Gastrocnemius medialis (tissue), 4 donors: Measurements from ENCODE around the gene CCDC85C. TPM values are rescaled to one million over a fixed set of nuclear protein-coding genes. Genes with fewer than 3 reads are reported as not detected.

ENCODE experiments used
- ATAC-seq, 2 donors: fragments of 150-250 bp; one replicate each; pipeline ENCODE4 v1.9.1; 2016
- DNase-seq, 2 donors: peaks; one replicate each; pipeline ENCODE4 v3.0.0-alpha.2; 2019
- H3K27ac ChIP-seq, 4 donors: fragments of 200-600 bp; sonication (generic); 1 replicate in 1 of 4; 2 replicates in 3 of 4; pipeline ENCODE4 v1.5.1; 2016 to 2018; ENCODE audit warnings: mild to moderate bottlenecking in 2 of 4, moderate library complexity in 1 of 4
- H3K27me3 ChIP-seq, 3 donors: fragments of 200-600 bp; sonication (generic) in 2 of 3; 1 replicate in 1 of 3; 2 replicates in 2 of 3; pipeline versions ENCODE4 v1.5.1 to v1.6.0; 2016 to 2019; ENCODE audit warnings: mild to moderate bottlenecking in 1 of 3, moderate library complexity in 1 of 3
- H3K36me3 ChIP-seq, 2 donors: fragments of 200-600 bp; sonication (generic) in 1 of 2; one replicate each; pipeline ENCODE4 v1.5.1; 2017 to 2018
- H3K4me1 ChIP-seq, 2 donors: fragments of 200-600 bp; sonication (generic) in 1 of 2; one replicate each; pipeline ENCODE4 v1.5.1; 2016 to 2017; ENCODE audit warnings: mild to moderate bottlenecking in 2 of 2
- H3K4me3 ChIP-seq, 4 donors: fragments of 200-600 bp; sonication (generic) in 3 of 4; 1 replicate in 1 of 4; 2 replicates in 3 of 4; pipeline ENCODE4 v1.5.1; 2016 to 2019; ENCODE audit warnings: mild to moderate bottlenecking in 2 of 4
- H3K9me3 ChIP-seq, 3 donors: fragments of 200-600 bp; sonication (generic) in 2 of 3; 1 replicate in 1 of 3; 2 replicates in 2 of 3; pipeline ENCODE4 v1.5.1; 2016 to 2019
- POLR2A ChIP-seq, 2 donors: fragments of 450-650 bp; IDR thresholded peaks; one replicate each; pipeline ENCODE4 v1.6.1; 2017; ENCODE audit warnings: antibody characterized with exemption in 2 of 2, mild to moderate bottlenecking in 2 of 2, moderate library complexity in 2 of 2
- in situ Hi-C, 4 donors: fragments of 200-750 bp; cut with MboI; loops; one replicate each; pipeline versions ENCODE4 v1.15.0 to v1.8.0; 2017; ENCODE audit warnings: low sequenced_read_pairs in 4 of 4
- intact Hi-C: fragments of 100-400 bp; cut with DNase I; formaldehyde crosslinking; loops from one replicate; pipeline ENCODE4 v1.15.1; 2023; ENCODE audit warnings: low total_unique reads
- total RNA-seq, 4 donors: library from RNA; depleted of rRNA; stranded (reverse); fragments of >200 nt; gene quantifications; one replicate each; pipeline versions ENCODE4 v1.1.0 to v1.2.3, GENCODE V29; 2016
- TF ChIP-seq, protein P1 (sequence below), 5 experiments: fragments of 450-650 bp in 3 of 5; fragments of 200-600 bp in 2 of 5; sonication (generic) in 2 of 5; IDR thresholded peaks in 4 of 5; conservative IDR thresholded peaks in 1 of 5; 1 replicate in 4 of 5; 2 replicates in 1 of 5; pipeline ENCODE4 v1.5.1; 2016 to 2019; ENCODE audit warnings: antibody characterized with exemption in 5 of 5, mild to moderate bottlenecking in 3 of 5, moderate library complexity in 3 of 5

The CCDC85C gene
- total RNA-seq, 4 donors from 2014 or later: 7.9 to 32.8 (median 15.4) TPM

GRCh38 chr14:99541677-99542470 is 62.1 kb downstream of the CCDC85C start:
- TF ChIP-seq POLR2A (IDR thresholded peaks at IDR 0.05): no peak
- H3K4me1 ChIP-seq: peaks cover 5% of the 10 kb centered on the region in 2 donors
- no peaks in the 10 kb centered on the region for H3K36me3 ChIP-seq
- ATAC-seq: no peak
- no peaks in the 10 kb centered on the region for H3K27me3 ChIP-seq
- intact Hi-C loops: no loop called here
- in situ Hi-C loops: no loop called here
- H3K4me3 ChIP-seq: no peak overlapping the region
- DNase-seq: no peak
- no peaks in the 10 kb centered on the region for H3K9me3 ChIP-seq
- no peak overlapping the region for H3K27ac ChIP-seq

DNA sequence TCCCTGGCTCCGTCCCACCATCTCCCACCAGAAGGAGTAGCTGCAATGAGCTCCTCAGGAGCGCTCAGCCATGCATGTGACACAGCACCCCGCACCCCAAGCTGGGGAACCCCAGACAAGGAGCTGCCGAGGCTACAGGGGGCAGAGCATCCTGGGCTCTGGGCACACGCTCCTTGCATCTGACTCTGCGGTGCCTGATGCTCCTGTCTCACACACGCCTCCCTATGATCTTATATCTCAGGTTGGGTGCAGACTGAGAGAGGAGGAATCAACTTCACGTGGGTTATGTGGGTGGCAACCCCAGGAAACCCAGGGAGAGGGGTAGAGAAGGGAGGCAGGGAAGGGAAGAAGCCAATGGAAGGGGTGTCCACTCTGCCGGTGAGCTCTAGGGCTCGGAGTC is 62.8 kb downstream of the CCDC85C start:
- in situ Hi-C loops (no loop called here), intact Hi-C loops (no loop called here)
- TF ChIP-seq, protein P1, sequence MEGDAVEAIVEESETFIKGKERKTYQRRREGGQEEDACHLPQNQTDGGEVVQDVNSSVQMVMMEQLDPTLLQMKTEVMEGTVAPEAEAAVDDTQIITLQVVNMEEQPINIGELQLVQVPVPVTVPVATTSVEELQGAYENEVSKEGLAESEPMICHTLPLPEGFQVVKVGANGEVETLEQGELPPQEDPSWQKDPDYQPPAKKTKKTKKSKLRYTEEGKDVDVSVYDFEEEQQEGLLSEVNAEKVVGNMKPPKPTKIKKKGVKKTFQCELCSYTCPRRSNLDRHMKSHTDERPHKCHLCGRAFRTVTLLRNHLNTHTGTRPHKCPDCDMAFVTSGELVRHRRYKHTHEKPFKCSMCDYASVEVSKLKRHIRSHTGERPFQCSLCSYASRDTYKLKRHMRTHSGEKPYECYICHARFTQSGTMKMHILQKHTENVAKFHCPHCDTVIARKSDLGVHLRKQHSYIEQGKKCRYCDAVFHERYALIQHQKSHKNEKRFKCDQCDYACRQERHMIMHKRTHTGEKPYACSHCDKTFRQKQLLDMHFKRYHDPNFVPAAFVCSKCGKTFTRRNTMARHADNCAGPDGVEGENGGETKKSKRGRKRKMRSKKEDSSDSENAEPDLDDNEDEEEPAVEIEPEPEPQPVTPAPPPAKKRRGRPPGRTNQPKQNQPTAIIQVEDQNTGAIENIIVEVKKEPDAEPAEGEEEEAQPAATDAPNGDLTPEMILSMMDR (IDR thresholded peaks at IDR 0.05 in 4 of 5, conservative IDR thresholded peaks at IDR 0.05 in 1 of 5): no peak
- TF ChIP-seq POLR2A (IDR thresholded peaks at IDR 0.05): no peak
- Histone ChIP-seq H3K4me1 (peaks cover 5% of the 10 kb centered on the region in 2 donors), H3K27ac (peak overlapping the region in 1 of 4 donors; percentile 66), H3K4me3 (no peak overlapping the region), H3K36me3 (no peaks in the 10 kb centered on the region), H3K9me3 (no peaks in the 10 kb centered on the region), H3K27me3 (no peaks in the 10 kb centered on the region)
- no peak for ATAC-seq
- no peak for DNase-seq

DNA sequence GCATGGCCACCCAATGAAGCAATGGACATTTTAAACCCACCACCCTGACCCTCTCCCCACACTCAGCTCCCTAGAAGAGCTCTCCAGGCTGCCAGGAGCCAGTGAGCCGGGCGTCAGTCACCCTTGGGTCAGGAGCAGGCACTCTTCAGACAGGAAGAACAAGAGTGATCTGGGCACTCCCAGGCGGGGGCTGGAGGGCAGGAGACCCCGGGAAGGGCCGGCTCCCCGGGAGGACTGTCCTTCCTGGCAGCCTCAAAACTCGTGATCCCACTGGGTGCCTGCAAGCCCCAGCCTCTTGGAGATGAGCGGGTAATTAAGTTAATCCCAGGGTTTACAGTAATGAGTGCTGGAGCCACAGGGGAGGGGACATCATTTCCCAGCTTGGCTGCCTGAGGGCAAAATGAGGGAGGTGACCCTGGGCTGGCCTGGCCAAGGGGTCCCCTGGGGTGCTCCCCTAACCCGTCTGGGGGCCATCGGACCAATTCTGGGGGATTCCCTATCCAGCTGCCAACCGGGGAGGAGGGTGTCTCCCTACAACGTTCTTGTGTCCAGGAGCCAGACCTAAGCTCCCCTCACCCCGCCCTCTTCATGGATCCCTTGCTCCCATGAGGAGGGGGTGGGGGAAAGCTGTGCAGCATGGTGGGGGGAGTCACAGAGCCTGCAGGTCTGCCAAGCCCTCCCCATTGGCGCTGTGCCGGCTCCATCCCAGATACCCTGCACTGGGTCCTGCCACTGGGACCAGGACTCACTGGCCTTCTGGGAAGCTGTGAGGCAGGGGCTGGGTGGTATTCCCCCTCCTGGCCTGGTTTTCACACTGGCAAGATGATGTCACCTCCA is 63.6 kb downstream of the CCDC85C start:
- TF ChIP-seq, protein P1 (IDR thresholded peaks at IDR 0.05 in 4 of 5, conservative IDR thresholded peaks at IDR 0.05 in 1 of 5): no peak
- Histone ChIP-seq H3K4me3 (no peak overlapping the region), H3K9me3 (no peaks in the 10 kb centered on the region), H3K4me1 (peaks cover 5% of the 10 kb centered on the region in 2 donors), H3K36me3 (no peaks in the 10 kb centered on the region), H3K27me3 (no peaks in the 10 kb centered on the region), H3K27ac (peak overlapping the region; percentile 42 to 66 (median 54))
- DNase-seq (no peak), ATAC-seq (no peak)
- intact Hi-C loops: no loop called here
- in situ Hi-C loops: no loop called here

GRCh38 chr14:99539491-99539890 is 64.5 kb downstream of the CCDC85C start:
- H3K4me1 ChIP-seq: peaks cover 5% of the 10 kb centered on the region in 2 donors
- H3K9me3 ChIP-seq: no peaks in the 10 kb centered on the region
- peak overlapping the region; percentile 50 to 66 (median 54) for H3K27ac ChIP-seq
- DNase-seq: no peak
- in situ Hi-C loops: no loop called here
- H3K4me3 ChIP-seq: no peak overlapping the region
- intact Hi-C loops: no loop called here
- TF ChIP-seq, protein P1 (IDR thresholded peaks at IDR 0.05 in 4 of 5, conservative IDR thresholded peaks at IDR 0.05 in 1 of 5): no peak
- no peak for TF ChIP-seq POLR2A (IDR thresholded peaks at IDR 0.05)
- ATAC-seq: peak; percentile 25 to 64
- no peaks in the 10 kb centered on the region for H3K27me3 ChIP-seq
- no peaks in the 10 kb centered on the region for H3K36me3 ChIP-seq

DNA sequence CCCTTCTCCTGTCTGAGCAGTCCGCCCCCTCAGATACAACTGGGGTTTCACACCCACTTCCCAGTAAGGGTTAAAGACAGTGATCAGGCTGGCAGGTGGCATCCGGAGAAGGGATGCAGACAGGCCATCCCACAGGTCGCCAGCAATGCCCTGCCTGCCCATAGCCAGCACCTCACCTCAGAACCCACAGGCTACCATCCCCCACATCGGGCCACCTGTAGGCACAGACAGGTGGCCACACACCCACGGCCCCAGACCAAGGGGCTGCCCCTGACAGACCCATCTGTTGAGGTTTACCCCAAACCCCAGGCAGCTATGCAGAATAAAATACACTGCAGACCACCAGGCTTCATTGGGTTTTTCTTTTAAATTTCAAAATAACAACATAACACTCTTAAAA is 65.3 kb downstream of the CCDC85C start:
- intact Hi-C loops: no loop called here
- peak overlapping the region in 3 of 4 donors; percentile 50 to 66 (median 58) for H3K27ac ChIP-seq
- no peak for TF ChIP-seq POLR2A (IDR thresholded peaks at IDR 0.05)
- TF ChIP-seq, protein P1 (IDR thresholded peaks at IDR 0.05 in 4 of 5, conservative IDR thresholded peaks at IDR 0.05 in 1 of 5): no peak

More for the DNA sequence above, 65.3 kb downstream of the CCDC85C start:
- Histone ChIP-seq H3K36me3 (no peaks in the 10 kb centered on the region), H3K4me1 (peaks cover 5% of the 10 kb centered on the region in 2 donors), H3K9me3 (no peaks in the 10 kb centered on the region), H3K4me3 (no peak overlapping the region), H3K27me3 (no peaks in the 10 kb centered on the region)
- in situ Hi-C loops: no loop called here
- DNase-seq (no peak), ATAC-seq (no peak)
